Uterus (tissue), 4 donors: ENCODE results near the gene NAPSA. TPM values are rescaled to one million over a fixed set of nuclear protein-coding genes. Genes with fewer than 3 reads are reported as not detected.

Experiments
- DNase-seq, 2 donors: peaks; one replicate each; pipeline ENCODE4 v3.0.0-alpha.2; 2019 to 2020
- H3K27ac ChIP-seq, 2 donors: fragments of 200-600 bp; sonication (generic); 1 replicate in 1 of 2; 2 replicates in 1 of 2; pipeline ENCODE4 v1.5.1; 2016 to 2018
- H3K27me3 ChIP-seq, 2 donors: fragments of 200-600 bp; sonication (generic); one replicate each; pipeline ENCODE4 v1.5.1; 2018 to 2019; ENCODE audit warnings: control low read depth in 1 of 2
- H3K36me3 ChIP-seq, 2 donors: fragments of 200-600 bp; sonication (generic); one replicate each; pipeline ENCODE4 v1.5.1; 2019; ENCODE audit warnings: control low read depth in 1 of 2
- H3K4me1 ChIP-seq, 2 donors: fragments of 200-600 bp; sonication (generic); one replicate each; pipeline ENCODE4 v1.5.1; 2018 to 2019; ENCODE audit warnings: control low read depth in 1 of 2
- H3K4me3 ChIP-seq, 2 donors: fragments of 200-600 bp; sonication (generic); 1 replicate in 1 of 2; 2 replicates in 1 of 2; pipeline ENCODE4 v1.5.1; 2018 to 2019; ENCODE audit warnings: mild to moderate bottlenecking in 1 of 2
- H3K9me3 ChIP-seq, 2 donors: fragments of 200-600 bp; sonication (generic); one replicate each; pipeline ENCODE4 v1.5.1; 2019; ENCODE audit warnings: control low read depth in 1 of 2
- POLR2A ChIP-seq, 2 donors: fragments of 450-650 bp; IDR thresholded peaks; one replicate each; pipeline ENCODE4 v1.6.1; 2016; ENCODE audit warnings: antibody characterized with exemption in 2 of 2, mild to moderate bottlenecking in 1 of 2, moderate library complexity in 1 of 2
- intact Hi-C: fragments of 100-400 bp; cut with DNase I; formaldehyde crosslinking; loops from one replicate; pipeline ENCODE4 v1.15.1; 2023; ENCODE audit warnings: low total_unique reads
- total RNA-seq, 4 donors: library from RNA; depleted of rRNA in 3 of 4; stranded (reverse); fragments of >200 nt in 3 of 4; gene quantifications; one replicate each; pipeline versions ENCODE4 v1.1.0 to v1.2.4, GENCODE V29; 2014 to 2023
- TF ChIP-seq, protein P1 (sequence below), 4 experiments: fragments of 200-600 bp in 2 of 4; fragments of 450-650 bp in 2 of 4; sonication (generic) in 2 of 4; IDR thresholded peaks; one replicate each; pipeline ENCODE4 v1.5.1; 2016 to 2019; ENCODE audit warnings: antibody characterized with exemption in 4 of 4, mild to moderate bottlenecking in 2 of 4, moderate library complexity in 1 of 4
- donor health status: DM: yes; HTN: yes; CAD: no.

Gene NAPSA
- total RNA-seq, 4 donors from 2014 or later: 1.4 to 1.5 TPM; not detected in 2

DNA sequence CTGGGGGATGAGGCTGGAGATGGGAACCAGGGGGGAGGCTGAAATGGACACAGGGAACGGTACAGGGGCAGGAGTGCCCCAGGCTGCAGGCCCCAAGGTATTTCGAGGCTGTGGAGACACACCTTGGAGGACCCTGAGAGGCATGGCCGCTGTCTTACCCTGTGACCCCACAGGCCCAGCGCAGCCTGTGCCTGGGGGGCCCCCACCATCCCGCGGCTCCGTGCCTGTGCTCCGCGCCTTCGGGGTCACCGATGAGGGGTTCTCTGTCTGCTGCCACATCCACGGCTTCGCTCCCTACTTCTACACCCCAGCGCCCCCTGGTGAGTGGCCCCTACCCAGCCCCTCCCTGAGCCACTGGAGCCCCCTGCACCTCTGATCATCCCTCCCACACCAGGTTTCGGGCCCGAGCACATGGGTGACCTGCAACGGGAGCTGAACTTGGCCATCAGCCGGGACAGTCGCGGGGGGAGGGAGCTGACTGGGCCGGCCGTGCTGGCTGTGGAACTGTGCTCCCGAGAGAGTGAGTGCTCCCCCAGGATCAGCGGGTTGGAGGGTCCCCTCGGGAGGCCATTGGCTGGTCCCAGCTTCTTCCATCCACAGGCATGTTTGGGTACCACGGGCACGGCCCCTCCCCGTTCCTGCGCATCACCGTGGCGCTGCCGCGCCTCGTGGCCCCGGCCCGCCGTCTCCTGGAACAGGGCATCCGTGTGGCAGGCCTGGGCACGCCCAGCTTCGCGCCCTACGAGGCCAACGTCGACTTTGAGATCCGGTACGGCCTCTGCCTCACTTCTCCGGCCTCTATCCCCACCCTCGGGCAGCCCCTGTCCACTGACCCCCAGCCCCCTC lies 36.4 kb upstream of the NAPSA start:
- no peak for DNase-seq
- Histone ChIP-seq H3K4me1 (no peaks in the 10 kb centered on the region), H3K27ac (no peak overlapping the region), H3K36me3 (no peaks in the 10 kb centered on the region), H3K9me3 (no peaks in the 10 kb centered on the region), H3K4me3 (no peak overlapping the region), H3K27me3 (no peaks in the 10 kb centered on the region)
- intact Hi-C loops: no loop called here
- TF ChIP-seq POLR2A (IDR thresholded peaks at IDR 0.05): no peak
- TF ChIP-seq, protein P1, sequence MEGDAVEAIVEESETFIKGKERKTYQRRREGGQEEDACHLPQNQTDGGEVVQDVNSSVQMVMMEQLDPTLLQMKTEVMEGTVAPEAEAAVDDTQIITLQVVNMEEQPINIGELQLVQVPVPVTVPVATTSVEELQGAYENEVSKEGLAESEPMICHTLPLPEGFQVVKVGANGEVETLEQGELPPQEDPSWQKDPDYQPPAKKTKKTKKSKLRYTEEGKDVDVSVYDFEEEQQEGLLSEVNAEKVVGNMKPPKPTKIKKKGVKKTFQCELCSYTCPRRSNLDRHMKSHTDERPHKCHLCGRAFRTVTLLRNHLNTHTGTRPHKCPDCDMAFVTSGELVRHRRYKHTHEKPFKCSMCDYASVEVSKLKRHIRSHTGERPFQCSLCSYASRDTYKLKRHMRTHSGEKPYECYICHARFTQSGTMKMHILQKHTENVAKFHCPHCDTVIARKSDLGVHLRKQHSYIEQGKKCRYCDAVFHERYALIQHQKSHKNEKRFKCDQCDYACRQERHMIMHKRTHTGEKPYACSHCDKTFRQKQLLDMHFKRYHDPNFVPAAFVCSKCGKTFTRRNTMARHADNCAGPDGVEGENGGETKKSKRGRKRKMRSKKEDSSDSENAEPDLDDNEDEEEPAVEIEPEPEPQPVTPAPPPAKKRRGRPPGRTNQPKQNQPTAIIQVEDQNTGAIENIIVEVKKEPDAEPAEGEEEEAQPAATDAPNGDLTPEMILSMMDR (IDR thresholded peaks at IDR 0.05): no peak

DNA sequence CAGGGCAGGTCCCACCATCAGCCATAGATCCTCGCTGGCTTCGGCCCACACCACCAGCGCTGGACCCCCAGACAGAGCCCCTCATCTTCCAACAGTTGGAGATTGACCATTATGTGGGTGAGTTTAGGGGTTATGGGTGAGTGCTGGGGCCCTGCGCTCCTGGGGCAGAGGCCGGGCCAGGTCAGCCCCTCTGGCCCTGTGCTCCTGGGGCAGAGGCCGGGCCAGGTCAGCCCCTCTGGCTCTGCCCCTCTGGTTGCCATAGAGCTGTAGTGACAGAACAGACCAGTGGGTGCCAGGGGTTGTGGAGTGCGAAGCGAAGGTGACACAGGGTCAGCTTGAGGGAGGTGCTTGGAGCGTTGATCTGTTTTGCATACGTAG lies 33.9 kb upstream of the NAPSA start:
- no peaks in the 10 kb centered on the region for H3K4me1 ChIP-seq
- no peak overlapping the region for H3K4me3 ChIP-seq
- DNase-seq: no peak
- H3K27me3 ChIP-seq: no peaks in the 10 kb centered on the region
- no peaks in the 10 kb centered on the region for H3K36me3 ChIP-seq
- H3K27ac ChIP-seq: no peak overlapping the region
- intact Hi-C loops: no loop called here
- no peaks in the 10 kb centered on the region for H3K9me3 ChIP-seq
- TF ChIP-seq, protein P1 (IDR thresholded peaks at IDR 0.05): no peak
- TF ChIP-seq POLR2A (IDR thresholded peaks at IDR 0.05): no peak

DNA sequence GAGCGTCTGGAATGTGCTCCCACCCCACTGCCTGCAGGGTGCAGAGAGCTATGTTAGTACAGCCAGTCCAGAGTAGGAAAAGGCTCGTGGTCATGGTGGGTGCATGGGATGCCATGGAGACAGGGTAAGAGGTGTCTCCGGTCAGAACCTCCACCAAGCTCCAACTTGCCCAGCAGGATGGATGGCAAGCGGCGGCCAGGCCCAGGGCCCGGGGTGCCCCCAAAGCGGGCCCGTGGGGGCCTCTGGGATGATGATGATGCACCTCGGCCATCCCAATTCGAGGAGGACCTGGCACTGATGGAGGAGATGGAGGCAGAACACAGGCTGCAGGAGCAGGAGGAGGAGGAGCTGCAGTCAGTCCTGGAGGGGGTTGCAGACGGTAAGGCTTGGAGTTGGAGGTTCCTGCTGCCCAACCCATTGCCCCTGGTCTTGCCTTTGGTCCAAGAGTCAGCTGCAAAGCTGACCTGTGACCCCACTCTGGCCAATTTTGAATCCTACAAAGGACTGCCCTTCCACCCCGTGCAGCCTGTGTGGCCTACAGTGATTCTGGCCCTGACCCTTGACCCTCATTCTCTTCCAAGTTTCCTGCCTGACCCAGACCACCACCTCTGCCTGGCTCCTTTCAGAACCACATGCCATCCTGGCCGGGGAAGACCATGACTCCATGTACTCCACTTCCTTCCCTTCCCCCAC lies 33.4 kb upstream of the NAPSA start:
- DNase-seq: no peak
- Histone ChIP-seq H3K4me1 (no peaks in the 10 kb centered on the region), H3K4me3 (no peak overlapping the region), H3K9me3 (no peaks in the 10 kb centered on the region), H3K27ac (no peak overlapping the region), H3K36me3 (no peaks in the 10 kb centered on the region), H3K27me3 (no peaks in the 10 kb centered on the region)
- TF ChIP-seq POLR2A (IDR thresholded peaks at IDR 0.05): no peak
- TF ChIP-seq, protein P1 (IDR thresholded peaks at IDR 0.05): no peak
- intact Hi-C loops: no loop called here

DNA sequence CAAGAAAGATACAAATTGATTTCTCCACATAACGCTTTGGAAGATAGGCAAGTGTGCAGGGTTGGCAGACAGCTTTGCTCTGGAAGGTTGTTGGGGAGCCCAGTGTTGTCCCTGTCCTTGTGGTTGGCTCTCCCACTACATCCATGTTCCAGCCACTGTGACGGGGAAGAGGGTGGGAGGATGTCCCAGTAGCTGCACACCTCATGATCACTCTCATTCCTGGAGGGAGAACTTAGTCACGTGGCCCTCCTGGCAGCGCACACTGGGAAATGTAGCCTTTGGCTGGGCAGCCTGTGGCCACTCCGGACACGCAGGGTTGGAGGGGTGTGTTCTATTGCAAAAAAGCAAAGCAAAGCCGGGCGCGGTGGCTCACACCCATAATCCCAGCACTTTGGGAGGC lies 28.6 kb upstream of the NAPSA start:
- DNase-seq: no peak
- no peaks in the 10 kb centered on the region for H3K4me1 ChIP-seq
- intact Hi-C loops: no loop called here
- no peaks in the 10 kb centered on the region for H3K27me3 ChIP-seq
- no peak overlapping the region for H3K27ac ChIP-seq
- TF ChIP-seq POLR2A (IDR thresholded peaks at IDR 0.05): no peak
- TF ChIP-seq, protein P1 (IDR thresholded peaks at IDR 0.05): no peak
- no peaks in the 10 kb centered on the region for H3K9me3 ChIP-seq
- H3K36me3 ChIP-seq: no peaks in the 10 kb centered on the region
- H3K4me3 ChIP-seq: no peak overlapping the region

DNA sequence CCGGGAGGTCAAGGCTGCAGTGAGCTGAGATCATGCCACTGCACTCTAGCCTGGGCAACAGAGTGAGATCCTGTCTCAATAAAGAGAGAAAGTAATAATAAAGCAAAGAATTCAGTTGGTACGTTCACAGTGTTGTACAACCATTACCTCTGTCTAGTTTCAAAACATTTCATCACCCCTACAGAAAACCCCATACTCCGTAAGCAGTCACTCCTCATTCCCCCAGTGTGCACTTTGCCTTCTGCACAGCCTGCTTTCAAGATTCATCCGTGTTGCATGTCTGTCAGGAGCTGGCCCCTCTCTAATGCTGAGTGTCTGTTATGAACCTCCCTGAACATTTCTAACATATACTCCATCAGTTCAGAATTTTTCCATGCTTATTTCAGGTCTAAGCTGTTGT lies 28.1 kb upstream of the NAPSA start:
- H3K4me3 ChIP-seq: no peak overlapping the region
- no peaks in the 10 kb centered on the region for H3K9me3 ChIP-seq
- H3K36me3 ChIP-seq: no peaks in the 10 kb centered on the region
- TF ChIP-seq, protein P1 (IDR thresholded peaks at IDR 0.05): no peak
- TF ChIP-seq POLR2A (IDR thresholded peaks at IDR 0.05): no peak
- intact Hi-C loops: no loop called here
- H3K27ac ChIP-seq: no peak overlapping the region
- no peaks in the 10 kb centered on the region for H3K4me1 ChIP-seq
- no peak for DNase-seq
- no peaks in the 10 kb centered on the region for H3K27me3 ChIP-seq
